AG04450 (cell line): ENCODE measurements around the gene UHRF1. TPM values are rescaled to one million over a fixed set of nuclear protein-coding genes. Genes with fewer than 3 reads are reported as not detected.
A peak's percentile ranks its signal among the peaks of the same experiment; 100 is the strongest.

ENCODE experiments used
- CTCF ChIA-PET: fragments of 300-600, 350-600 bp; formaldehyde crosslinking; extraction: SDS; loops from one replicate; lab custom pipeline; 2022; ENCODE audit warnings: antibody characterized with exemption, inconsistent platforms; lab: Charles Lee
- POLR2A ChIA-PET: fragments of 350-600 bp; formaldehyde crosslinking; extraction: SDS; loops from one replicate; lab custom pipeline; 2021; ENCODE audit warnings: antibody characterized with exemption, inconsistent platforms; lab: Yijun Ruan, JAX
- DNase-seq: peaks from one replicate; pipeline ENCODE4 v3.0.0-alpha.2; 2011; ENCODE audit warnings: low read depth, low spot score
- H3K27ac ChIP-seq: one replicate; pipeline ENCODE4 v1.5.1; 2012; ENCODE audit warnings: low read depth, low read length, control low read depth
- H3K27me3 ChIP-seq: one replicate; pipeline ENCODE4 v1.6.0; 2012; ENCODE audit warnings: low read length; ENCODE audit not compliant: control insufficient read depth, insufficient read depth
- H3K4me3 ChIP-seq: 2 replicates; pipeline ENCODE4 v1.5.1; 2011; ENCODE audit warnings: mild to moderate bottlenecking, low read depth, low read length, control low read depth
- H3K9me3 ChIP-seq: 2 replicates; pipeline ENCODE4 v1.5.1; 2012; ENCODE audit warnings: low read length; ENCODE audit not compliant: control insufficient read depth, insufficient read depth
- CTCF ChIP-seq: IDR thresholded peaks from 2 replicates; pipeline ENCODE4 v1.5.1; 2011; ENCODE audit warnings: low read depth, low read length, control low read depth, inconsistent platforms
- polyA plus RNA-seq: library from polyadenylated mRNA; depleted of rRNA; stranded (reverse); fragments of >200 nt; gene quantifications from 2 replicates; pipeline ENCODE4 v1.2.3, GENCODE V29; 2011

Gene UHRF1
- polyA plus RNA-seq, 1 experiment: 6.1 TPM

- ChIA-PET POLR2A (interaction anchor here (1.1 to 2.9 kb wide), 3 partner anchors 41 to 97 kb away, joined by 3 to 17 read pairs (median 7); partner anchors contain the start of gene KDM4B), CTCF (no interaction called here)
- no peaks in the 10 kb centered on the region for H3K9me3 ChIP-seq
- DNase-seq: peak; percentile 42
- peak overlapping the region; percentile 94 for H3K27ac ChIP-seq
- H3K4me3 ChIP-seq: peak overlapping the region; percentile 67
- no peaks in the 10 kb centered on the region for H3K27me3 ChIP-seq
- no peak for TF ChIP-seq CTCF
Observed at GRCh38 chr19:4909897-4910593, 744 bp downstream of the UHRF1 start.

- no peak for TF ChIP-seq CTCF
- Histone ChIP-seq H3K9me3 (no peaks in the 10 kb centered on the region), H3K27me3 (no peaks in the 10 kb centered on the region), H3K4me3 (peak overlapping the region; percentile 67), H3K27ac (peak overlapping the region; percentile 94)
- CTCF ChIA-PET: interaction anchor here (0.7 to 4.5 kb wide), 11 partner anchors 32 to 128 kb away, joined by 3 to 104 read pairs (median 7); partner anchors contain the start of genes KDM4B and PLIN3
- no peak for DNase-seq
- POLR2A ChIA-PET: interaction anchor here (0.7 to 2.9 kb wide), 11 partner anchors 16 to 430 kb away, joined by 3 to 19 read pairs (median 8); partner anchors contain the start of genes FEM1A, KDM4B and PLIN3
Observed at GRCh38 chr19:4910594-4911281, 1.4 kb downstream of the UHRF1 start.

GRCh38 chr19:4911314-4911713 lies 2.0 kb downstream of the UHRF1 start:
- CTCF ChIA-PET: interaction anchor here (0.5 to 4.5 kb wide), 15 partner anchors 32 to 922 kb away, joined by 3 to 104 read pairs (median 5); partner anchors contain the start of genes KDM4B and PLIN3
- peak overlapping the region; percentile 67 for H3K4me3 ChIP-seq
- H3K27ac ChIP-seq: peak overlapping the region; percentile 94
- no peak for DNase-seq
- POLR2A ChIA-PET: interaction anchor here (0.7 to 2.9 kb wide), 16 partner anchors 16 to 430 kb away, joined by 3 to 19 read pairs (median 8); partner anchors contain the start of genes FEM1A, KDM4B and PLIN3
- no peaks in the 10 kb centered on the region for H3K9me3 ChIP-seq
- no peak for TF ChIP-seq CTCF
- no peaks in the 10 kb centered on the region for H3K27me3 ChIP-seq

- H3K27ac ChIP-seq: peak overlapping the region; percentile 94
- H3K27me3 ChIP-seq: no peaks in the 10 kb centered on the region
- peak; percentile 68 for TF ChIP-seq CTCF
- peak; percentile 99 for DNase-seq
- H3K9me3 ChIP-seq: no peaks in the 10 kb centered on the region
- CTCF ChIA-PET: interaction anchor here (0.5 to 4.5 kb wide), 22 partner anchors 15 to 923 kb away, joined by 3 to 104 read pairs (median 4); partner anchors contain the start of genes KDM4B and PLIN3
- peak overlapping the region; percentile 67 for H3K4me3 ChIP-seq
- POLR2A ChIA-PET: interaction anchor here (0.5 to 2.9 kb wide), 21 partner anchors 15 to 397 kb away, joined by 3 to 19 read pairs (median 4); partner anchors contain the start of genes FEM1A, KDM4B and PLIN3
Observed at GRCh38 chr19:4911786-4912672, 2.7 kb downstream of the UHRF1 start.
